DOHH2 (cell line): ENCODE measurements around the gene MAK.
A peak's percentile ranks its signal among the peaks of the same experiment; 100 is the strongest.

Experiments
- H3F3A ChIP-seq: fragments of 200-600 bp; sonication (generic), shearing (Covaris generic); 2 replicates; pipeline ENCODE4 v1.6.0; 2016; ENCODE audit warnings: antibody characterized with exemption, mild to moderate bottlenecking; ENCODE audit not compliant: control insufficient read depth, insufficient read depth
- H3K27ac ChIP-seq: fragments of 200-600 bp; sonication (generic); 2 replicates; pipeline ENCODE4 v1.5.1; 2014; ENCODE audit warnings: low read depth, mild to moderate bottlenecking, low read length, moderate library complexity
- H3K27me3 ChIP-seq: fragments of 200-600 bp; sonication (generic); 2 replicates; pipeline ENCODE4 v1.6.1; 2014; ENCODE audit warnings: mild to moderate bottlenecking, low read length, mixed read lengths; ENCODE audit not compliant: control insufficient read depth
- H3K36me3 ChIP-seq: fragments of 200-600 bp; sonication (generic); 2 replicates; pipeline ENCODE4 v1.6.1; 2014; ENCODE audit warnings: mild to moderate bottlenecking, low read length, moderate library complexity, mixed read lengths; ENCODE audit not compliant: control insufficient read depth
- H3K4me1 ChIP-seq: fragments of 200-600 bp; sonication (generic); 2 replicates; pipeline ENCODE4 v1.6.1; 2014; ENCODE audit warnings: mild to moderate bottlenecking, low read length, mixed read lengths; ENCODE audit not compliant: control insufficient read depth
- H3K4me2 ChIP-seq: fragments of 200-600 bp; sonication (generic); 2 replicates; pipeline ENCODE4 v1.6.0; 2014; ENCODE audit warnings: mild to moderate bottlenecking, low read length, moderate library complexity
- H3K4me3 ChIP-seq: fragments of 200-600 bp; sonication (generic); 2 replicates; pipeline ENCODE4 v1.5.1; 2014; ENCODE audit warnings: mild to moderate bottlenecking, low read length, mixed read lengths
- H3K79me2 ChIP-seq: fragments of 200-600 bp; sonication (generic); 2 replicates; pipeline ENCODE4 v1.6.1; 2014; ENCODE audit warnings: mild to moderate bottlenecking, low read length, mixed read lengths; ENCODE audit not compliant: control insufficient read depth
- H3K9me2 ChIP-seq: fragments of 200-600 bp; sonication (generic); replicated peaks from 2 replicates; pipeline ENCODE4 v1.6.1; 2014; ENCODE audit warnings: mild to moderate bottlenecking, low read length, mixed read lengths; ENCODE audit not compliant: control insufficient read depth
- H3K9me3 ChIP-seq: fragments of 200-600 bp; sonication (generic); 2 replicates; pipeline ENCODE4 v1.6.1; 2014; ENCODE audit warnings: antibody characterized with exemption, low read length, mixed read lengths; ENCODE audit not compliant: control insufficient read depth, insufficient read depth
- H4K20me1 ChIP-seq: fragments of 200-600 bp; sonication (generic); 2 replicates; pipeline ENCODE4 v1.6.0; 2014; ENCODE audit warnings: low read depth, mild to moderate bottlenecking, antibody characterized with exemption, low read length, moderate library complexity; ENCODE audit not compliant: control insufficient read depth, insufficient read depth
- CTCF ChIP-seq: fragments of 200-600 bp; sonication (generic); IDR thresholded peaks from one replicate; pipeline ENCODE4 v1.5.1; 2014; ENCODE audit warnings: antibody characterized with exemption, mild to moderate bottlenecking, low read depth, low read length; ENCODE audit not compliant: poor library complexity, severe bottlenecking
- EZH2phosphoT487 ChIP-seq: fragments of 200-600 bp; sonication (generic); IDR thresholded peaks from 2 replicates; pipeline ENCODE4 v1.6.1; 2017; ENCODE audit warnings: borderline replicate concordance, mild to moderate bottlenecking, antibody characterized with exemption, low read length, moderate library complexity, mixed read lengths

The MAK gene

DNA sequence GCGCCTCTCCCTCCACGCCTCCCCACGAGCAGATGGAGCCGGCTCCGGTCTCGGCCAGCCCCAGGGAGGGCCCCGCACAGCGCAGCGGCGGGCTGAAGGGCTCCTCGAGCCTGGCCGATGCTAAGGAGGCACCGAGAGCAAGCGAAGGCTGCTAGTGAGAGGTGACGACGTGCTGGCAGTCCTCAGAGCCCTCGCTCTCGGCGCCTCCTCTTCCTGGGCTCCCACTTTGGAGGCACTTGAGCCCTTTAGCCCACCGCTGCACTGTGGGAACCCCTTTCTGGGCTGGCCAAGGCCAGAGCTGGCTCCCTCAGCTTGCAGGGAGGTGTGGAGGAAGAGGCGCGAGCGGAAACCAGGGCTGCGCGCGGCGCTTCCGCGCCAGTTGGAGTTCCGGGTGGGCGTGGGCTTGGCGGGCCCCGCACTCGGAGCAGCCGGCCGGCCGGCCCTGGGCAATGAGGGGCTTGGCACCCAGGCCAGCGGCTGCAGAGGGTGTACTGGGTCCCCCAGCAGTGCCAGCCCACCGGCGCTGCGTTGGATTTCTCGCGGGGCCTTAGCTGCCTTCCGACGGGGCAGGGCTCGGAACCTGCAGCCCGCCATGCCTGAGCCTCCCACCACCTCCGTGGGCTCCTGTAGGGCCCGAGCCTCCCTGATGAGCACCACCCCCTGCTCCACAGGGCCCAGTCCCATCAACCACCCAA, 117.9 kb downstream of the MAK start:
- Histone ChIP-seq H3K4me2 (peak overlapping the region; percentile 73), H3K27ac (peak overlapping the region; percentile 64), H3F3A (peaks cover 14% of the 10 kb centered on the region), H3K4me3 (peak overlapping the region; percentile 74), H3K9me2 (no peaks in the 10 kb centered on the region), H3K9me3 (peaks cover 27% of the 10 kb centered on the region), H4K20me1 (no peaks in the 10 kb centered on the region), H3K79me2 (peaks cover 29% of the 10 kb centered on the region), H3K36me3 (peaks cover 15% of the 10 kb centered on the region; the same call in 1 of the 2 replicates), H3K4me1 (peaks cover 38% of the 10 kb centered on the region), H3K27me3 (no peaks in the 10 kb centered on the region)
- TF ChIP-seq CTCF (no peak), EZH2phosphoT487 (no peak)

DNA sequence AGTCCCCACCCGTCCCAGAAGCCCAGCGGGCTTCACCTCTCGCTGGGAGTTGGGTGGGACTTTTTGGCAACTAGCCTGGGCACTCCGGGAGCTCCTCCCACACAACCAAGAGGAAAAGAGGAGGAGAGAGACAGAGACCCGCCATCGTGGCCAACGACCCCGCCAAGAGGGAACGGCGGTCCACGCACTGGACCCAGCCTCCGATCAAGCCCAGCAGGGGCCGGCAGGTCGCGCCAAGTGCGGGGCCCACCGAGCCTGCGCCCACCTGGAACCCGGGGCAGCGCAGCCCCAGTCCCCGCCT, 118.4 kb downstream of the MAK start:
- peak overlapping the region; percentile 73 for H3K4me2 ChIP-seq

DNA sequence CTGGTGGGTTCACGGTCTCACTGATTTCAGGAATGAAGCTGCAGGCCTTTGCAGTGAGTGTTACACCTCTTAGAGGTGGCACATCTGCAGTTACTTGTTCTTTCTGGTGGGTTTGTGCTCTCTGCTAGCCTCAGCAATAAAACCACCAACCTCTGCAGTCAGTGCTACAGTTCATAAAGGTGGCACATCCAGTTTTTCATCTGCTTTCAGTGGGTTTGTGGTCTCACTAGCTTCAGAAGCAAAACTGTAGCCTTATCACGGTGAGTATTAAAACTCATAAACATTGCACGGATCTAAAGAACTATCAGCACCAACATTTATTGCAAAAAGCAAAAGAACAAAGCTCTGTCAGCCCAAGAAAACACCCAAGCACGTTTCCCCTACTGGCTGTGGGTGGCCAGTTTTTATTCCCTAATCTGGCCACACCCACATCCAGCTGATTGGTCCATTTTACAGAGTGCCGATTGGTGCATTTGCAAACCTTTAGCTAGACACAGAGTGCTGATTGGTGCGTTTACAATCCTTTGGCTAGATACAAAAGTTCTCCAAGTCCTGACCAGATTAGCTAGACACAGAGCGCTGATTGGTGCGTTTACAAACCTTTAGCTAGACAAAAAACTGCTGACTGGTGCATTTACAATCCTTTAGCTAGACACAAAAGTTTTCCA, 118.9 kb downstream of the MAK start:
- Histone ChIP-seq H3K4me3 (peak overlapping the region; percentile 74), H3K79me2 (peaks cover 27% of the 10 kb centered on the region), H4K20me1 (no peaks in the 10 kb centered on the region), H3F3A (peaks cover 14% of the 10 kb centered on the region), H3K4me1 (peaks cover 37% of the 10 kb centered on the region), H3K9me2 (no peaks in the 10 kb centered on the region), H3K9me3 (peaks cover 27% of the 10 kb centered on the region), H3K4me2 (peak overlapping the region; percentile 73), H3K27ac (no peak overlapping the region), H3K36me3 (peaks cover 9% of the 10 kb centered on the region; the same call in 1 of the 2 replicates), H3K27me3 (no peaks in the 10 kb centered on the region)
- TF ChIP-seq CTCF (no peak), EZH2phosphoT487 (no peak)

More for the DNA sequence above, 118.4 kb downstream of the MAK start:
- no peaks in the 10 kb centered on the region for H3K27me3 ChIP-seq
- TF ChIP-seq EZH2phosphoT487 (no peak), CTCF (no peak)
- no peaks in the 10 kb centered on the region for H3K9me2 ChIP-seq
- H3K36me3 ChIP-seq, result peaks cover 10% of the 10 kb centered on the region; the same call in 1 of the 2 replicates
- peak overlapping the region; percentile 74 for H3K4me3 ChIP-seq
- H3K27ac ChIP-seq, result peak overlapping the region; percentile 64; the same call in 1 of the 2 replicates
- H3F3A ChIP-seq, result peaks cover 14% of the 10 kb centered on the region
- peaks cover 27% of the 10 kb centered on the region for H3K9me3 ChIP-seq
- H3K4me1 ChIP-seq, result peaks cover 38% of the 10 kb centered on the region
- peaks cover 29% of the 10 kb centered on the region for H3K79me2 ChIP-seq
- no peaks in the 10 kb centered on the region for H4K20me1 ChIP-seq
